ENCODE data around the gene DSCAML1.

Gene DSCAML1

GRCh38 chr11:117654281-117655255 is 142.4 kb downstream of the DSCAML1 start:
- no peak for DNase-seq

GRCh38 chr11:117652521-117652920 is 144.5 kb downstream of the DSCAML1 start:
- DNase-seq: no peak

GRCh38 chr11:117649296-117650055 is 147.5 kb downstream of the DSCAML1 start:
- DNase-seq: no peak

- DNase-seq: no peak
These were observed 149.1 kb downstream of the DSCAML1 start for GRCh38 chr11:117647872-117648271.

GRCh38 chr11:117647207-117647606 is 149.8 kb downstream of the DSCAML1 start:
- no peak for DNase-seq

- DNase-seq: no peak
These were observed 150.6 kb downstream of the DSCAML1 start for GRCh38 chr11:117646411-117646810.

GRCh38 chr11:117644403-117645155 is 152.4 kb downstream of the DSCAML1 start:
- no peak for DNase-seq

- no peak for DNase-seq
These were observed 153.3 kb downstream of the DSCAML1 start for GRCh38 chr11:117643606-117644300.

GRCh38 chr11:117642835-117643234 is 154.2 kb downstream of the DSCAML1 start:
- DNase-seq: no peak

GRCh38 chr11:117642396-117642795 is 154.6 kb downstream of the DSCAML1 start:
- DNase-seq: no peak

- DNase-seq: no peak
These were observed 155.8 kb downstream of the DSCAML1 start for GRCh38 chr11:117641008-117641915.

GRCh38 chr11:117640041-117640440 is 157.0 kb downstream of the DSCAML1 start:
- DNase-seq: no peak

GRCh38 chr11:117639601-117640000 is 157.4 kb downstream of the DSCAML1 start:
- DNase-seq: no peak

GRCh38 chr11:117638911-117639543 is 158.0 kb downstream of the DSCAML1 start:
- no peak for DNase-seq

- DNase-seq: no peak
These were observed 162.0 kb downstream of the DSCAML1 start for GRCh38 chr11:117634756-117635603.

GRCh38 chr11:117633976-117634755 is 162.8 kb downstream of the DSCAML1 start:
- no peak for DNase-seq

GRCh38 chr11:117633186-117633754 is 163.7 kb downstream of the DSCAML1 start:
- no peak for DNase-seq

GRCh38 chr11:117632306-117632705 is 164.7 kb downstream of the DSCAML1 start:
- no peak for DNase-seq

All from MV-4-11 (cell line).